Fibroblast of peridontal ligament (primary cell): Measurements from ENCODE around the gene DYNC1I1.

Experiments
- DNase-seq: peaks from one replicate; pipeline ENCODE4 v3.0.0-alpha.2; 2010; ENCODE audit errors: extremely low read depth

Gene DYNC1I1

GRCh38 chr7:95971716-95972115 is 199.4 kb downstream of the DYNC1I1 start:
- DNase-seq = no peak

DNA sequence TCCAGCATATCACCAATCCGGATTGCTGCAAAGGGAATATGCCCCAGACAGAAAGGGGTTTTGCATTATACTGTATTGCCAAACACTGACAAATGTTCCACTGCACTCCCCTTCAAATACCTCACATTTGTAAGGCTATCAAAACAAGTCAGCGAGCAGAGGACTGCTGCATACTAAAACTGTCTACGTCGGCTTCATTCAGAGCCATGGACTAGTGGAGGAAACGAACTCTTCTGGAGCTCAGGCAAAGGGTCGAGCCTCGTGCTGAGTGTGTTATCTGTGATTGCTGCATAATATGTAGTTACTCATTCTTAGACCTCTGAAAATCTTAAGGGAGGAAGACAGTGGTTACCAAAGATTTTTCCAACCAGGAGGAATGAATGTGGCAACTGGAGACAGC is 200.2 kb downstream of the DYNC1I1 start:
- no peak for DNase-seq

GRCh38 chr7:95974108-95974507 is 201.8 kb downstream of the DYNC1I1 start:
- DNase-seq = no peak

DNA sequence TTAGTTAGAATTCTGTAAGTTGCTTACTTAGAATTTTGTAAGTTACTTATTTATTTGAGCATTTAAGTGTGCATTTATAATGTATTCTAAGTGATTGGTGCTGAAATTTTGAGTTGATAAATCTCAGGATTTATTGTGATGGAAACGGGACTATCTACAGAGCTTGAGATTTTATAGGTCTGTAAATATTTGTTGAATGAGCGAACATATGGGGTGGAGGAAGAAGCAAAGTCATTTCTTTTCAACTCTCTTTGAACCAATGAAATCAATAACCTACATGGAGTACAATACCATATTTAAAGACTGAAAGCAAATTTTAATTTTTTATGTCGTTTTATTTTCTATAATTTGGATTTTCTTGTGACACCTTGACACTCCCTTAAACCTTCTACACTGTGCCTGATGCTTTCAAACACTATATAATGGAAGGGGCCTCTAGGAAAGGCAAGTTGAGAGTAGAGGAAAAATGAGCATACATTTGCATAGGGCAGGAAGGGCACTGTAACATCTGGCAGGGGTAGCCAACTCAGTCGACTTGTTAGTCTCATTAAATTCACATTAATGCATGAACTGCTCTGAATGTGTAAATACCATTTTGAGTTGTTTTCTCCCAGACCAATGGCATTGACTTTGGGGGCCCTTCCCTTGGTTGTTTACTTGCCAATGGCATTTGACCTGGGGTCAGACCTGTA is 204.2 kb downstream of the DYNC1I1 start:
- no peak for DNase-seq

DNA sequence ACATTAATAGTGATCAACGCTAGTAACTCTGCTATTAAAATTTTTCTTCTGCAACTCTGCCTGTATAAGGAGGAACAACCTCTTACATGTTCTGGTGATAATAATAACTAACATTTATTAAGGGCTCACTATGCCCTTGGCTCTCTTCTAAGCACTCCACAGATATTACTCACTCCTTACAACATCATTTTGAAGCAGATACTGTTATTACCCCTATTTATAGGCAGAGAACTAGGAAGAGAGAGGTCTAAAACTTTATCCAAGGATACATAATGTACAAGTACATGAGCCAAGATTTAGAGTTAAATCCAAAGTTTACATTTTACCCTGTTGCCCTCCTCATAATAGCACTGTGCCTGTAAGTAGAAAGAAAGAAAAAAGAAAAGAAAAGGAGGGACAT is 205.6 kb downstream of the DYNC1I1 start:
- DNase-seq = no peak

- DNase-seq = peak; percentile 27
Measured at GRCh38 chr7:95980167-95980566, 207.8 kb downstream of the DYNC1I1 start.

DNA sequence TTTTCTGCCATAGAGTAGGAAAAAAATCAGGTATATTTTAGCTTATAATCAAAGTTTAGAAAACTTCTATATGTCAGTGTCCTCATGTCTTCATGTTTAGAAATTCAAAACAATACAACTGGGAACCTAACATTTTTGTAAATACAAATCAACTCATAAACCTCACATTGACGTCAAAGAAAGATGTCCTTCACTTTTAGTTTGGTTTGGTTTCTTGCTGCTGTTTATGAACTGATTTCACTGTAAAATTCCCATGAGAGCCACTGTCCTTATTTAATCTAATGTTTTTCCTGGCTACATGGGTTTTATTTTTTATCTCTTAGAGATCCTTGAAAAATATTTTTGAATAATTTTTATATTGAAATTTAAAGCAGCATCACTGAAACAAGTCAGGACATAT is 208.4 kb downstream of the DYNC1I1 start:
- DNase-seq = peak; percentile 35

GRCh38 chr7:95986178-95986764 is 213.9 kb downstream of the DYNC1I1 start:
- DNase-seq = no peak

DNA sequence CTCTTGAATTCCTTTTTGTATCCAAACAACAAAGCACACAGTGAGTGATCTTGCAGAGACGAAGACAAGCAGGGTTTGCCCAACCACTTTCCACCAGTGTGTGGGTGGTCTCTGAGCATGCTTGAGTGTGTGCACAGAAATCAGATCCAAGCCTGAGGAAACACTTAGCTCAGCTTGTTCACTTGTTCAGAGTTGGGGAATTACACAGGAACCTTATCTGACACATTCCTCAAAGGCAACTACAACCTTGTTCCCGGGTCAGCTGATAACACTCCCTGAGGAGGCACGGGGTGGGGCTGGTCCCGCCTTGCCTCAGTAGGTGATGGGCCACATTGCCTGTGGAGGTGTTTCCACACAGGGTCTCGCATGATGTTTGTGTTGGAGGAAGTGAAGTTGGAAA is 216.9 kb downstream of the DYNC1I1 start:
- DNase-seq = no peak

GRCh38 chr7:95993380-95993779 is 221.0 kb downstream of the DYNC1I1 start:
- DNase-seq = no peak

DNA sequence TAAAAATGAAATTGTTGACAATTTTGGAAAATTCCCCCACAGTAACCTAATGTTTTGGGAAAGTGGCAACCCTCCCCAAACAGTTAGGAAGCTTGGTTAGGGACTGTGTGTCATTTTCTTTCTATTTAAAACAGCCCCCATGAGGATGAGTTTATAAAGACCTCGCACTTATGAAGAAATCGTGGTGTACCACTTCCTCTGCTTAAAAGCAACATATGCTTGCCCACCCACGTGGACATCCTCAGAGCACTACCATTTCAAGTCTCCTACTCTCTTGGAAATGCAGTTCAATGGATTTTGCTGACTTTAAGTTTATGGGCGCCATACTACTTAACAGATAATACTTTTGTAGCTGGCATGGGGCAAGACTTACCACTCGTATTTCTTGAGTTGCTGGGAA is 223.8 kb downstream of the DYNC1I1 start:
- no peak for DNase-seq

- peak; percentile 44 for DNase-seq
Measured at GRCh38 chr7:95996886-95997285, 224.5 kb downstream of the DYNC1I1 start.

- DNase-seq = no peak
Measured at GRCh38 chr7:95997632-95998031, 225.3 kb downstream of the DYNC1I1 start.

DNA sequence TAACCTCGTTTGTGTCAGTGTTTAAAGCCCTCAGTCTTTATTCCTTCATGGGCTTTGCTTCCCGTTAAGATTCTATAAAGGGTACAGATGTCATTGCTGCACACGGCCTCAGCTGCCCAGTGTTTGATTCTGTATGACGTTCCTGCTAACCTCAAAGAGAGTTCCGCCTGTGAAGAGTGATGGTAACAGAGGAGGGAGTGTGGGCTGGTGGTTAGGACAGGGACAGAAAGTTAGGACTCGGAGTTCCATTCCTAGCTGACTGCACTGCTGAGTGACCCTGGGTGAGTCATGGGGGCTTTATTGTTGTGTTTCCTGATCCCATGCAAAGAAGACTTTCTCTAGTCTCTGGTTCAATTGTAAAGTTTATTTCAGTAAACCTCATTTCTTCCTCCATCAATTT is 227.1 kb downstream of the DYNC1I1 start:
- peak; percentile 15 for DNase-seq

DNA sequence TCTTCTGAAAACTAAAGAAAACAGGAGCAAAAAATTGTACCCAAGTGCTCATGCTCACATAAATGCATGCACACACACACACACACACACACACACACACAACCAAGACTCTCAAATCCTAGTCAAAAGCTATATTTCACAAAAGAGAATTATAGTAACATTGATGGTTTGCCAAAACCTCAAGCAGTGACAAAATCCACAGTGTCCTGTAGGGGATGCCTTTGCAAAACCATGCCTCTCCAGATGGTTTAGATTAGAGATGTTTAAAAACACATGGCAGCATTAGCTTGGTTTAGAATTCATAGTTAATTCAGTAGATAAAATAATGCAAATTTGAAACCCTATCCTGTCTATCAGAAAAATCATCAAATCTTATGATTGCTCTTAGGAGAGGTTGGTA is 232.2 kb downstream of the DYNC1I1 start:
- peak; percentile 97 for DNase-seq

DNA sequence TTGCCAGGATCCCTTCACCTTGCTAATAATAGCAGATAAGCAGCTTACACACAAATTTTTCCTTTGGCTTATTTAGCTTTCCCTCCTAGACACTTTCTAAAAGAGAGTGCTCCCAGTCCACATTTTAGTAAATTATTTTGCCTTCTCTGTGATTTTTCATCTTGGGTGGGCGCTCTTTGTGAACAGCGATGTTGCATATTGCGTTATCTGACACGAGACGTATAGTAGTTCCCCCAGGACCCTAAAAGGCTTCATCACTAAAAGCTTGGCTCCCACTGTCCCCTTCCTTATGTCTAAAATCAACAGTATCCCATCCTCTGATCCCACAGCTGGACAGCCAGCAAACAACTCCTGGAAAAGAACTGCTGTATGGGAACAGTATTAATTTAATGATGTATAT is 232.9 kb downstream of the DYNC1I1 start:
- no peak for DNase-seq

DNA sequence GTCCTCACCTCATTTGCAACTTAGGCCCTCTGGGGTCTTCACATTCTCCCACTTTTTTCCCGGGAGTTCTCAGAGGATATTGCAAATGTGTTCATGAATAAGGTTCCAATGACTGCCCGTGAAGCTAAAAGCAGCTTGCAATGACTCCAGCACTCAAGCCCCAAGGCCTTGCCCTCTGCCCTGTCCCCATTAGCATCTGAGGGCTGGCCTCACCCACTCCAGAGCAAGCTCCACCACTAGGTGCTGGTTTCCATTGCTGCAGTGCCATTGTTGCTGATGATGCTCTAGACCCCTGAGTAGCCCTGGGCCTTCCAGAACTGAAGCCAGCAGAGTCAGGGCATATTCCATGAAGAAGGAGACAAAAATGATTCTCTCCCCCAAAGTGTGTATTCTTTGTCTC is 236.8 kb downstream of the DYNC1I1 start:
- DNase-seq = no peak

DNA sequence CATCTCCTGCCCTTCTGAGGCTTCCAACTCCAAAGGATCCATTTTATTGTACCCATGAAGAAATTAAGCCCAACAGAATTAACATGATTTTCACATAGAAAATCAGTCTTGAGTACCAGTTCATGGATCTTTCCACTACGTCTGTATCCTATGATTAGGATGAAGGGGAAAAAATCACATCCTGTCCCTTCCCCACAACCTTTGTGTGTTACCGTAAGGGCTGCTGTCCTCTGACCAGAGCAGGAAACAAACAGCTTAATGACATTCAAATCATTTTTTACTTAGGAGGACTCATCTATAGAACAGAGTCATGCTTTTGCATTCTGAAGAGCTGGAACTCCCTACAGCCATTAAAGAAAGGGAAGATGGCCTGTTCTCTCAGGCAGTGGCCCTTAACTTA is 241.5 kb downstream of the DYNC1I1 start:
- no peak for DNase-seq

- DNase-seq = no peak
Measured at GRCh38 chr7:96014617-96015016, 242.3 kb downstream of the DYNC1I1 start.

DNA sequence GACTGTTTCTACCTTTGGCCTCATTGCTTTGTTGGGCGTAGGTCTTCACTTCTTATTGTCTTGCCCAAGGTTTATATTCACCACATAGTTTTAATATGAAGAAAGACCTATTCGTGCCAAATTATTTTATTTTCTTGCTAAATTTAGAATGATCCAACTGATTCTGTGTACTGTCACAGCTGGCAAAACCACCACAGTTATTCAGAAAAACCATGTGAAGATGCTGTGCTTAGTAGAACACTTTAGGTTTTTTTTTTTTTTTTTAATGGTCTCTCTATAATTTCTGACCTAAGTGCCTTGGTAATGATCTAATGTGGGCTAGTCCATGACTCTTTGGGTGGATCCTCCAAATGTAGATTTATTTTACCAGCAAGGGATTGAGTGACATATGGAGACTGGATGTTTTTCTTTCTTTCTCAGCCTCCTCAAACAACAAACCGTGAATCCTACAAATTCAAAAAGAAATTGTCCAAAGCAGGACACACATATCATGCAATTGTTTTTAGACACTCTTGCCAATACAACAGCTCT is 243.8 kb downstream of the DYNC1I1 start:
- peak; percentile 57 for DNase-seq

GRCh38 chr7:96016735-96017134 is 244.4 kb downstream of the DYNC1I1 start:
- DNase-seq = no peak

DNA sequence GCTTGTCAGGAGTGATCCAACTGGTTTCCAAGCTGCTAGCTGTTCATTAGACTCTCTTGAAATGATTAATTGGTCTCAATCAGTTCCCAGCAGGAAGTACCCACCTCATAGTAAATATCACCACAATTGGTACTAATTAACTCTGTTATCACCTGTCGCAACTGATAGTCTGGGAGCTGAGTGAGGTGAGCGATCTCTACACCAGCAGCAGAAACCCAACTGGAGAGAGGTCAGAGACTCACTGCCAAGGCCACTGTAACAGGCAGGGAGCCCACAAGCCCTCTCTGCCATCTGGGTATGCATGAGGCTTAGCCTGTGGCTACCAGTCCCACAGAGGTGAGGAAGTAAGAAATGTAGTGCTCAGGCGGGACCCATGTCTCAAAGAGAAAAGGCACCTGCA is 245.5 kb downstream of the DYNC1I1 start:
- DNase-seq = no peak

DNA sequence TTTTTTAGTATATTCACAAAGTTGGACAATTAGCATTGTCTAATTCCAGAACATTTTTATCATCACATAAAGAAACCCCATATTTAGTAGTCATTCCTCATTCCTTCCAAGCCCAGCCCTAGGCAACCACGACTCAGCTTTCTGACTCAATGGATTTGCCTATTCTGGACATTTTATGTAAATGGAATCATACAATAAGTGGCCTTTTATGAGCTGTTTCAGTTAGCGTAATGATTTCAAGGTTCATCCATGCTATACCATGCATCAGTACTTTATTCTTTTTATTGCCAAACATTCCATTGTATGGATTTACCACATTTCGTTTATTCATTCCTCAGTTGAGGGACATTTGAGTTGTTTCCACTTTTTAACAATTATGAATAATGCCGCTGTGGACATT is 249.2 kb downstream of the DYNC1I1 start:
- DNase-seq = peak; percentile 24

- DNase-seq = peak; percentile 56
Measured at GRCh38 chr7:96023387-96023786, 251.0 kb downstream of the DYNC1I1 start.
